NCI-H128 (cell line): ENCODE results near the gene RIPK4.
"Not testable (repeated sequence)": the region's sequence is repeated elsewhere in the genome, so short reads cannot be mapped to it uniquely, and the experiment has no call there.

Source experiments
- DNase-seq: peaks from one replicate; lab custom pipeline; 2025; ENCODE audit not compliant: unreplicated experiment; lab: John Stamatoyannopoulos, UW

The RIPK4 gene

GRCh38 chr21:41796476-41797080, 29.7 kb upstream of the RIPK4 start:
- no peak for DNase-seq

- no peak for DNase-seq
Measured at GRCh38 chr21:41795726-41796125, 28.9 kb upstream of the RIPK4 start.

DNA sequence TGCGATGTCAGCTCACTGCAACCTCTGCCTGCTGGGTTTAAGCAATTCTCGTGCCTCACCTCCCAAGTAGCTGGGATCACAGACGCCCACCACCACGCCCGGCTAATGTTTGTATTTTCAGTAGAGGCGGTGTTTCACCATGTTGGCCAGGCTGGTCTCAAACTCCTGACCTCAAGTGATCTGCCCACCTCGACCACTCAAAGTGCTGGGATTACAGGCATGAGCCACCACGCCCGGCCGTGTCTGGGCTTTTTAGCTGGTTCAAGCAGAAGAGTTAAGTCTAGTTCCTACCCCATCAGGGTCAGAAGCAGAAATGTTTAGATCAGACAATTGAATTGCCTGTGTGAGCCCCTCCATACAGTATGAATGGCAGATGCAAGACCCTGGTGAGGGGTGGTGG, 27.7 kb upstream of the RIPK4 start:
- no peak for DNase-seq

- no peak for DNase-seq
Measured at GRCh38 chr21:41792711-41793110, 25.9 kb upstream of the RIPK4 start.

- no peak for DNase-seq
Measured at GRCh38 chr21:41786509-41786987, 19.7 kb upstream of the RIPK4 start.

GRCh38 chr21:41785262-41785661, 18.4 kb upstream of the RIPK4 start:
- not testable (repeated sequence) for DNase-seq

- DNase-seq = no peak
Measured at GRCh38 chr21:41784456-41785102, 17.7 kb upstream of the RIPK4 start.

GRCh38 chr21:41783476-41784180, 16.8 kb upstream of the RIPK4 start:
- peak; percentile 34 for DNase-seq

DNA sequence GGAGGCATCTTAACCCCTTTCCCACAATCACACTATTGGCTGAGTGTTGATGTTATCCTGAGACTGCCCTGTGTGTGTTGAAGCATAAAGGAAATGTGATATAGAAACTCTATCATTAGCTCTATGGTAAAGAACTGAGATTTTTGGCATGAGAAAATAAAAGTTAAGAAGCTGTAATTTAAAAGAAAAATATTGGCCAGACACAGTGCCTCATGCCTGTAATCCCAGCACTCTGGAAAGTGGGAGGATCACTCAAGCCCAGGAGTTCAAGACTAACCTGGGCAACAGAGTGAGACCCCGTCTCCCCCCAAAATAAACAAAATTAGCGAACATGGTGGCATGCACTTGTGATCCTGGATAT, 14.2 kb upstream of the RIPK4 start:
- no peak for DNase-seq

GRCh38 chr21:41780337-41781049, 13.6 kb upstream of the RIPK4 start:
- no peak for DNase-seq

DNA sequence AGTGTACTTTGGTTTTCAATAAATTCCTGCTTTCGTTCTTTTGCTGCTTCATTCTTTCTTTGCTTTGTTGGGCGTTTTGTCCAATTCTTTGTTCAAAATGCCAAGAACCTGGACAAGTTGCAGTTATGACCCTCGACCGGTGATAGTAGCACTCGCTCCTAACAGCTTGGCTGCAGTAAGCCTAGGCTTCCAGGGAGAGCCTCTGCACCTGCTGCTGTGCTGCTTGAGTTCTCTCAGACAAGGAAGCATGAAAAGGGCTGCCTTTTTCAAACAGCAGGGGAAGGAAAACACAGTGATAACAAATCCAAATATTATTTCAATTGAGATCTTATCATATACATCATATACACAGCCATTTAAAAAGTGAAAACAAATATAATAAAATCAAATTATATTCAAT, 12.8 kb upstream of the RIPK4 start:
- peak; percentile 21 for DNase-seq

- DNase-seq = peak; percentile 27
Measured at GRCh38 chr21:41778930-41779600, 12.2 kb upstream of the RIPK4 start.

DNA sequence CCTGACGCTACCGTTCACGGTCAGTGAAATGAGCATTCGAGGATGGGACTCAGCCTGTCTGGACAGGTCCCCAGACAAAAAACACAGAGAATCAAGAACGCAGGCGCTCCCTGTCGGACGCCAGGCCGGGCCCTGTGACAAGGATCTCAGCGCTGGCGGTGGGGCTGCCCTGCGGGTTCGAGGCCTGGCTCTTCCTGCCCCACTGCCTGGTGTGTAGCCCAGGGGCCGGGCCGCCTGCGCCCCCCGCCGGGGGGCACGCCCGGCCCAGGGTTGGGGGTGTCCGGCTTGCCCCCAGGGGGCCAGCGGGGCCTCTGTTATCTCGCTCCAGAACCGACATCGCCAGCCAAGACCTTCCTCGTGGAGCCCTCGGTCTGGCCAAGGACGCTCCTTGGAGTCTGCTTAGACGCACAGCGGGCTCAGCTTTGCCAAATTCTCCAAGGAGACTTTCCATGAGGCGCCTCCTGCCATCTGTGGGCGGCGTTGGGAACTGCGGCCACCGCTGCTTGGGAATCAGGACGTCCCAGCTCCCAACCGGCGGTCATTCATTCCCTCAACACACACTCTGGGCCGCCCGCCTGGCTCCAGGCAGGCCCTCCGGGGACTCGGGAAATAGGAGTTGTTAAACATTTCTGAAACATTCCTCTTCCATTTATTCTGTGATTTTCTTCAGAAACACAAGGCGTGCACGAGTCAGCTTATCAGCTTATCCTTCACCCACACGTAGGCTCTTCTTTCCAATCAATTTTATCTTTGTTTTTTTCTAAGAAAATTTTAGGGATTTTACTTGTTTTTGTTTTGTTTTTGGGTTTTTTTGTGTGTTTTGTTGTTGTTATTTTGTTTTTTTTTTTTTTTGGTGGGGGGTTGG, 11.3 kb upstream of the RIPK4 start:
- DNase-seq = no peak

GRCh38 chr21:41776778-41777177, 9.9 kb upstream of the RIPK4 start:
- DNase-seq = no peak

DNA sequence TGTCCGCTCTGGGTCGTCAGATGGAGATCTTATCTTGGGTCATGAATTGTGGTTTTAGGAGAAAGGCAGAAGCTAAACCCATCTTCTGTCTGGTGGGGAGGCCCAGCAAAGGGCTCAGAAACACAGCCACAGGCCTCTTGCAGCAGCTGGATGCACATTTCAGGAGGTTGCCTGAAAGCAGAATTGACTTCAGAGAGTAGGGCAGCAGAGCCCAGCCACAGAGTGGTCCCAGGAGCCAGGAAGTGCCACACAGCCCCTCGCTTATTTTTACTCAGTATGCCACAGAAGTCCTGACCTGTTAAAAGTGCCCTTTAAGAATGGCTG, 8.3 kb upstream of the RIPK4 start:
- DNase-seq = no peak

DNA sequence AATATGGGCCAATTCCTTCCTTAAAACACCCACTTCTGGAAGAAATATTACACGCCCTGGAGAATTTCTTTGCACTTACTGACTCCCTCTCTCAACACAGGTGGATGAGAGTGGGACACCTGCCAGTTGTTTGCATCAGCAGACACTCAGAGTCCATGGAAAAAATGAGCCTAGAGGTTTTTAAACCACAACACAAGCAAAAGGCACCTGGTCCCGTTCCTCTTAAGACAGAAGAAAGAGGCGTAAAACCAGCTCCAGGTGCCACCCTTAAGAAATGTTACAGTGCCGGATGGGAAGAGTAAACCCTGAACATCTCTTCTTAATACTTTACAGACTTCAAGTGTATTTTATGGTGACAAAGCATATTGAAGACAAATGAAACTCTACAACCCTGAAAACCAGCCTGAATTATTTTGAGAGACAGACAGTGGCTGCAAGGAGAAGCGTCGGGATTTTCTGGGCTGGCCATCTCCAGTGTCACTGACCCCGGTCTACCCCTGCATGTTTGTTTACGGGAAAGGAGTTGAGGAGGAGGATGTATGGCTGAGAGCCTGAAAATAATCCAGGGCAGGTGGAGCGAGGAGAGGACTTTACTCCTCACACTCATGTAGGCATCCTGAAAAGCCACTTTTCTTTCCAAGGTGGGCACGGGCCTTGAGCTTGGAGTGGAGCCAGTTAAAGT, 7.8 kb upstream of the RIPK4 start:
- DNase-seq = no peak

DNA sequence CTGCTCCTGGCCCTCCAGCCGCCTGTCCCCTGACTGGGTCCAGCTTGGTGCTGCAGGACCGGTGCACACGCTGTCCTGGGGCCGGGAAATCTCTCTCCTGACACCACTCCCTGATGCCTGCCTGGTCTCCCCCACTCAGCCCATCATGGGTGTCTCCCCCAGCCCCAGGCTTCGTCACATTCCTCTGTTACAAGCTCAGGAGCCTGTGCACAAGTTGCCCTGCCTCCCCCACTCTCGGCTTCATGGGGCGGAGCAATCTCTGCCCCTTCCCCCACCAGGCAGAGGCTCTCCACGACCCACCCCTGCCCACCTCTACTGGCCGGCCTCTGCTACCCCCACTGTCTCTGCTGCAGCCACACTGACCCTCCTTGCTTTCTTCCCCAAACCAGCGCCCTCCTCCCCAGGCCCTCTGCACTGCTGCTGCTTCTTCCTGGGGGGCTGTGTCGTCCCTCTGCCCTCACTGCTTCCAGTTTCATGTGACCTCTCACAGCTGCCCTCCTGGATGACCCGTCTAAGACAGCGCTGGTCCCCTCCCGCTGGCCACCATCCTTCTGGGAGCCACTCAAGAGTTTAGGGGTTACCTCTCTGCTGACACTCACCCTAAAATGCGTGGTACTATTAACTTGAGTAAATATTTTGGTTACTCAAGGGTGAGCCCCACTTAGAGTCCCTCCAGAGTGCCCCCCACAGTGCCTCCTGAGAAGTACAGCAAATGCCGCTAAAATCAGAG, 5.7 kb upstream of the RIPK4 start:
- no peak for DNase-seq

DNA sequence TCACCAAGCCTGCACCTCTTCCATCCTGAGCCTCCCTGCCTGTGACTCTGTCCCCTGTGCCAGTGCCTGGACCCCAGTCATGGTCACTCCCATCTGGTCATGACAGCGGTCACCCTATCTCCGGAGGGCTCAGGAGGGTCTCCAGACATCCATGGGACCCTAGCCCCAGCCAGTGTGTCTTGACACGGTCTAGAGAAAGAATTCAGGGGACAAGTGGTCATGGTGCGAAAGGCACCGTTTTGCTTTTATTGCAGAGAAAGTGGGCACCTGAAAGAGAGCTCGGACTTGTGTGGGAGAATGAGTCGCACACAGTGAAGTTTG, 4.7 kb upstream of the RIPK4 start:
- DNase-seq = no peak

- DNase-seq = no peak
Measured at GRCh38 chr21:41770901-41771624, 4.2 kb upstream of the RIPK4 start.
